Measurements from ENCODE around the gene ERCC6L.

GRCh38 chrX:72201836-72202536, 36.8 kb downstream of the ERCC6L start:
- TF ChIP-seq, protein P1, sequence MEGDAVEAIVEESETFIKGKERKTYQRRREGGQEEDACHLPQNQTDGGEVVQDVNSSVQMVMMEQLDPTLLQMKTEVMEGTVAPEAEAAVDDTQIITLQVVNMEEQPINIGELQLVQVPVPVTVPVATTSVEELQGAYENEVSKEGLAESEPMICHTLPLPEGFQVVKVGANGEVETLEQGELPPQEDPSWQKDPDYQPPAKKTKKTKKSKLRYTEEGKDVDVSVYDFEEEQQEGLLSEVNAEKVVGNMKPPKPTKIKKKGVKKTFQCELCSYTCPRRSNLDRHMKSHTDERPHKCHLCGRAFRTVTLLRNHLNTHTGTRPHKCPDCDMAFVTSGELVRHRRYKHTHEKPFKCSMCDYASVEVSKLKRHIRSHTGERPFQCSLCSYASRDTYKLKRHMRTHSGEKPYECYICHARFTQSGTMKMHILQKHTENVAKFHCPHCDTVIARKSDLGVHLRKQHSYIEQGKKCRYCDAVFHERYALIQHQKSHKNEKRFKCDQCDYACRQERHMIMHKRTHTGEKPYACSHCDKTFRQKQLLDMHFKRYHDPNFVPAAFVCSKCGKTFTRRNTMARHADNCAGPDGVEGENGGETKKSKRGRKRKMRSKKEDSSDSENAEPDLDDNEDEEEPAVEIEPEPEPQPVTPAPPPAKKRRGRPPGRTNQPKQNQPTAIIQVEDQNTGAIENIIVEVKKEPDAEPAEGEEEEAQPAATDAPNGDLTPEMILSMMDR (IDR thresholded peaks at IDR 0.05): no peak
- no peak for TF ChIP-seq POLR2A (IDR thresholded peaks at IDR 0.05)
